Stimulated activated effector memory CD8-positive, alpha-beta T cell treated with anti-CD3 and anti-CD28 coated beads, Interleukin-12 subunit alpha, Interleukin-12 subunit beta, amount 100 ng/mL, for 72 hours (primary cell): ENCODE measurements around the gene SLC9A3.
"Not testable (repeated sequence)": the region's sequence is repeated elsewhere in the genome, so short reads cannot be mapped to it uniquely, and the experiment has no call there.

Experiments
- ATAC-seq: fragments of 150-1000 bp; cut with Tn5 transposase; 2 replicates; pipeline ENCODE4 v1.10.0; 2021
- DNase-seq, 2 donors: peaks; one replicate each; pipeline ENCODE4 v3.0.0; 2021 to 2022; ENCODE audit warnings: low spot score in 2 of 2
- H3K27ac Mint-ChIP-seq: one replicate; pipeline ENCODE4 v1.8.0; 2022; ENCODE audit warnings: mild to moderate bottlenecking, mixed read lengths
- H3K36me3 Mint-ChIP-seq: one replicate; pipeline ENCODE4 v1.8.0; 2022; ENCODE audit warnings: mild to moderate bottlenecking, mixed read lengths
- H3K4me1 Mint-ChIP-seq: one replicate; pipeline ENCODE4 v1.8.0; 2022; ENCODE audit warnings: mixed read lengths
- H3K4me3 Mint-ChIP-seq: one replicate; pipeline ENCODE4 v1.8.0; 2022; ENCODE audit warnings: mild to moderate bottlenecking, mixed read lengths
- H3K9me3 Mint-ChIP-seq: one replicate; pipeline ENCODE4 v1.8.0; 2022; ENCODE audit warnings: mixed read lengths

The SLC9A3 gene

GRCh38 chr5:475704-476101 is 48.5 kb downstream of the SLC9A3 start:
- DNase-seq: no peak
- no peak for ATAC-seq
- no peaks in the 10 kb centered on the region for H3K9me3 Mint-ChIP-seq
- no peak overlapping the region for H3K27ac Mint-ChIP-seq
- H3K4me3 Mint-ChIP-seq: peak overlapping the region; percentile 93
- H3K36me3 Mint-ChIP-seq: peaks cover 27% of the 10 kb centered on the region
- peaks cover 29% of the 10 kb centered on the region for H3K4me1 Mint-ChIP-seq

DNA sequence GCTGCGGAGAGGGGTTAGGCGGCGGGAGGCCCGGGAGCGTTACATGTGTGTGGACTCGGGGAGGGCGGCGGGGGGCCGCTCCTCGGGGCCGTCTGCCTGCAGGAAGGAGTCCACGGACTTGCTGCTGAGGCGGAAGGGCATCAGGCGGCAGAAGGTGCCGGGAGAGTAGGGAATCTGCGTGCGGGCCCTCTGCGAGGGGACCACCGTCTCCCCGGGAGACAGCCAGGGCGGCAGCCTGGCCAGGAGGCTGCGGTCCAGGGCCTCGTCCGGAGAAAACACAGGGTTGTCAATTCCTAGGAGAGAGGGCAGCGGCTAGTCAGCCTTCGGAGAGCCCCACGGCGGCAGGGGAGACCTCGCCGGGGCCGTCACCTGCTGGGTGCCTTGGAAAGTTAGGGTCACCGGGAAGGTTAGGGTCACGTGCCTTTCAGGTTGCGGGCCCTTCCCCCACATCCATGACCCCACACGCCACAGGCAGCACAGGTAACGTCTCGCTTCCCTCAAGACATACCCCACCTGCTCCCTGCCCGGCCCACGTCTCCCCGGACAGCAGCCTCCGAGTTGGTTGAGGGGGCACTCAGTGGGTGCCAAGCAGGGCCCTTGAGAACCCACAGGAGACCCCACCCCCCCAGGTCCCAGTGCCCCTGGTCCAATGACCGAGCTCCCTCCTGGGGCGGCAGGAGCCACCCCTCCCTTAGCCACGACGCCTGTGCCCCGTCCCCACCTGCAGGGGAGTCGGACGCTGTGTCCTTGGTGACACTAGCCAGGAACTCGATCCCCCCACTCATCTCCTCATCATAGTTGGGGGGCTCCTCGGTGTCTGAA is 49.2 kb downstream of the SLC9A3 start:
- Mint-ChIP-seq H3K36me3 (peaks cover 34% of the 10 kb centered on the region), H3K4me1 (peaks cover 29% of the 10 kb centered on the region), H3K4me3 (peak overlapping the region; percentile 93), H3K27ac (no peak overlapping the region), H3K9me3 (no peaks in the 10 kb centered on the region)
- DNase-seq: no peak
- ATAC-seq: no peak

DNA sequence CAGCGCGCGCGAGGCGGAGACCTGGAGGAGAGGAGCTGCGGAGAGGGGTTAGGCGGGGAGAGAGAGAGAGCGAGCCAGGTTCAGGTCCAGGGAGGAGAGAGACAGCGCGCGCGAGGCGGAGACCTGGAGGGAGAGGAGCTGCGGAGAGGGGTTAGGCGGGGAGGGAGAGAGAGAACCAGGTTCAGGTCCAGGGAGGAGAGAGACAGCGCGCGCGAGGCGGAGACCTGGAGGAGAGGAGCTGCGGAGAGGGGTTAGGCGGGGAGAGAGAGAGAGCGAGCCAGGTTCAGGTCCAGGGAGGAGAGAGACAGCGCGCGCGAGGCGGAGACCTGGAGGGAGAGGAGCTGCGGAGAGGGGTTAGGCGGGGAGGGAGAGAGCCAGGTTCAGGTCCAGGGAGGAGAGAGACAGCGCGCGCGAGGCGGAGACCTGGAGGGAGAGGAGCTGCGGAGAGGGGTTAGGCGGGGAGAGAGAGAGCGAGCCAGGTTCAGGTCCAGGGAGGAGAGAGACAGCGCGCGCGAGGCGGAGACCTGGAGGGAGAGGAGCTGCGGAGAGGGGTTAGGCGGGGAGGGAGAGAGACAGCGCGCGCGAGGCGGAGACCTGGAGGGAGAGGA is 49.9 kb downstream of the SLC9A3 start:
- DNase-seq, ATAC-seq, H3K9me3 Mint-ChIP-seq: not testable (repeated sequence)
- peak overlapping the region; percentile 87 for H3K27ac Mint-ChIP-seq
- peak overlapping the region; percentile 93 for H3K4me3 Mint-ChIP-seq
- peaks cover 41% of the 10 kb centered on the region for H3K36me3 Mint-ChIP-seq
- H3K4me1 Mint-ChIP-seq: peaks cover 31% of the 10 kb centered on the region

DNA sequence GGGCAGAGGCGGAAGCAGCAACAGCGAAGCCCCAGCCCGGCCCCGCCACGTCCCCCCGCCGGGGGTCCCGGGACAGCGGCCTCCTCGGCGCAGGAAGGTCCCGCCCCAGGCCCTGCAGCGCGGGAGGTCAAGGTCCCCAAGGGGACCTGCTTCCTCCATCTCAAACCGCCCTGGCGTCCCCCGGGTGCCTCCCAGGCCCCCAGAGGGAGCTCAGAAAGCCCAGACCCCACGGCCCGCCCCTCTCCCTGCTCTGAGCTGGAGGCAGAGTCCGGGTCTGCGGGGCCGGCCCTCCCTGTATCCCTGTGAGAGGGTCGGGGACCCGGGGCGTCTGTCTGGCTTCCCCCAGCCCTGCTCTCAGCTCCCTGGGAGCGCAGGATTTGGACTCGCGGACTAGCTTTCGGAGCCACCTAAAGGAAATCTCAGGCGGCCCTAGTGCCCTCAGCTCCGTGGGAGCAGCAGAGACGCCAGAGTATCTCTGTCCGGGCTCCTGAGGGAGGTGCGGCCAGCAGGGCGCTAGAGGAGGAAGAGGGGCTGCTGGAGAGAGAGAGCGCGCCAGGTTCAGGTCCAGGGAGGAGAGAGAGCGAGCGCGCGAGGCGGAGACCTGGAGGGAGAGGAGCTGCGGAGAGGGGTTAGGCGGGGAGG is 50.6 kb downstream of the SLC9A3 start:
- peaks cover 47% of the 10 kb centered on the region for H3K36me3 Mint-ChIP-seq
- H3K9me3 Mint-ChIP-seq: no peaks in the 10 kb centered on the region
- ATAC-seq: peak; percentile 12
- peak overlapping the region; percentile 93 for H3K4me3 Mint-ChIP-seq
- H3K4me1 Mint-ChIP-seq: peaks cover 33% of the 10 kb centered on the region
- H3K27ac Mint-ChIP-seq: peak overlapping the region; percentile 87
- DNase-seq: peak; percentile 31 to 76

DNA sequence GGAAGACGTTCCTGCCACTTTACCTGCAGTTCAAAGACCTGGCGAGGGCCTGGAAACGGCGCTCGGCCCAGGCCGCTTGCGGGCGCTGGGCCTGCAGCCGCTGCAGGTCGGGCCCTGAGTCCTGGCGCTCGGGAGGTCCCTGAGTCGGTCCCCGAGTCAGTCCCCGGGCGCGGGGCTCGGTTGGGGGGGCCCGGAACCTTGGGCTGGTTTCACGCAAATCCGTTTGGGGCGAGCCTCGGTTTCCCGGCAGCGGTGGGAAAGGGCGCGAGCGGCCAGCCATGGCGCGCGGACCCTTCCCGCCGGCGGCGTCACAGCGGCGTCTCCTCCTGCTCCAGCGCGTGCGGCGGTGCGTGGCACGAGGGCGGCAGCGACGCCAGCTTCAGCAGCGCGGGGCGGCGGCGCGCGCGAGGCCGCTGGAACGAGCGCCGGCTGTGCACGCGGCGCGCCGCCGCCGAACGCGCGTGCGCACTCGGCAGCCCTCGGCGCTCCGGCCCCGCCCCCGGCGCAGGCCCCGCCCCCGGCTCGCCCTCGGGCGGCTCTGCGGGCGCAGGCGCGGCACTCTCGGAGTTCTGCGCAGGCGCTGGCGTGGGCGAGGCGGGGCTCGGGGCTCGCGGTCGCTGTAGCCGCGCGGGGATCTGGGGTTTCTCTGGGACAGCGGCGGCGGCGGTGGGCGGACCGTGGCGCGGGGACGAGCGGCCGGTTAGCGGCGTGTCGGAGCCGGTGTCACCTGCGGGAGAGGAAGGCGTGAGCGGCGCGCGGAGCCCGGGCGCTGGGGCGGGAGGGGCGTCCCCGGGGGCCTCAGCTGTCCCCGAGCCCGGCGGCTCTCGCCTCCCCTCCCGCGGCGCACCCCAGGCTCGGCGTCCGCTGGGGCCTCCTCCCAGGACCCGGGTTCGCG is 51.3 kb downstream of the SLC9A3 start:
- peak overlapping the region; percentile 93 for H3K4me3 Mint-ChIP-seq
- H3K27ac Mint-ChIP-seq: peak overlapping the region; percentile 85
- peak; percentile 91 to 94 for DNase-seq
- peaks cover 47% of the 10 kb centered on the region for H3K36me3 Mint-ChIP-seq
- no peaks in the 10 kb centered on the region for H3K9me3 Mint-ChIP-seq
- ATAC-seq: peak; percentile 87
- peaks cover 33% of the 10 kb centered on the region for H3K4me1 Mint-ChIP-seq

DNA sequence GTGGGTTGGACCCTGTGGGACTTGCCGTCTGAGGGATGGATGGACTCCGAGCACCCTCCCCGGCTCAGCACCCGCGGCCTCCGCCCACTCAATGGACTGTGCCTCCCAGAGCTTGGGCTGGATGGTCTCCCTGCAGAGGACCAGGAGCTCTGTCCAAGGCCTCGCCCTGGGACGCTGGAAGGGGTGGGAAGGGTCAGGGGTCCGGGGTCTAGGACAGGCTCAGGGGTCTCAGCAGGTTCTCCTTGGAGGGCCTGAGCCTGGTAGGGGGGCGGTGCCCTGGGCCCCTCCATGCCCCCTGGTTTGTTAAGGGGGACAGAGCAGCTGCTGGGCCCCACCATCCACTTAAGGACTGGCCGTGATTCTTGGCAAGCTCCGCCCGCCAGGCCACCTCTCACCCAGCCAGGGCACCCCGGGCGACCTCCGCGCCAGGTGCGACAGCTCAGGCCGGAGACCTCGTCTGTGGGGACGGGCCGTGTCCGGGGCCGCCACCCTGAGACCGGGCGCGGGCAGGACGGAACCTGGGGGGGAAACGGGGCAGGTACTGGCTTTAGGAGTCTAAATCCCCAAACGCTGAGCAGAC is 52.1 kb downstream of the SLC9A3 start:
- DNase-seq: no peak

GRCh38 chr5:471750-472058 is 52.5 kb downstream of the SLC9A3 start:
- Mint-ChIP-seq H3K27ac (peak overlapping the region; percentile 85), H3K4me3 (peak overlapping the region; percentile 93), H3K9me3 (no peaks in the 10 kb centered on the region), H3K4me1 (peaks cover 28% of the 10 kb centered on the region), H3K36me3 (peaks cover 47% of the 10 kb centered on the region)
- DNase-seq (no peak), ATAC-seq (no peak)

More for the DNA sequence above, 52.1 kb downstream of the SLC9A3 start:
- Mint-ChIP-seq H3K27ac (peak overlapping the region; percentile 85), H3K4me1 (peaks cover 28% of the 10 kb centered on the region), H3K36me3 (peaks cover 47% of the 10 kb centered on the region), H3K9me3 (no peaks in the 10 kb centered on the region), H3K4me3 (peak overlapping the region; percentile 93)
- ATAC-seq: peak; percentile 12

DNA sequence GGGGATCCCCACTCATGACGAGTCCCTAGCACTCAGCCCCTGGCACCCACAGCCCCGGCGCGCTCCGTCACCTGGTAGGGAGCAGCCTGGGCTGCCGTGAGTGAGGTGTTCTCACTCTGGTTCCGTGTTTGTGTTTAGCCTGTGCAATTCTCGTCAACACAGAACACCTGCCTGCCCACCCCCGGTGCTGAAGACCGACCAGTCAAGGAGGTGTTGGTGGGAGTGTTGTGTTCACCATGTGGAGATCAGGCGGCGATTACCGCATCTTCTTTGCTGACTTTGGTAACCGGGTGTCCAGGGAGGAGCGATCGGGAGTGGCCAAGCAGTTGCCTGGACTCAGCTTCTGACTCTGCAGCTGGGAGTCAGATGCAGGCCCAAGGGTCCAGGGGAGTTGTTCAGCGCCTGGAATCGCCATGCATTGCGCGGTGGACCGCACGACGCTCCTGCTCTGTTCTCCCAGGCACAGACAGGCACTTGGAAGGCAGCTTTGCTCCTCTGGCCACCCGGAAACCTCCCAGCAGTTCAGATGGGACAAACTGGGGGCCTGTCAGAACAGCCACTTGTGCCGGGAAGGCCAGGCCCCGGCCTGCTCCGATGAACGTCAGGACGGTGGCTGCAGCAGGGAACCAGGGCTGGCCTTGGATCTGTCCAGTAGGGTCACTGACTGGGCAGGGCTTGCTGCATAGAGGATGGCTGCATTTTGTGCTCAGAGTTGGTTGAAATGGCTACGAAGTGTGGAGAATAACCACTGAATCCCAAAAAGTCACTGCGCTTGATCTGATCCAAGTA is 53.1 kb downstream of the SLC9A3 start:
- DNase-seq (no peak), ATAC-seq (no peak)
- peak overlapping the region; percentile 93 for H3K4me3 Mint-ChIP-seq
- peaks cover 47% of the 10 kb centered on the region for H3K36me3 Mint-ChIP-seq
- H3K9me3 Mint-ChIP-seq: no peaks in the 10 kb centered on the region
- peak overlapping the region; percentile 85 for H3K27ac Mint-ChIP-seq
- peaks cover 28% of the 10 kb centered on the region for H3K4me1 Mint-ChIP-seq

DNA sequence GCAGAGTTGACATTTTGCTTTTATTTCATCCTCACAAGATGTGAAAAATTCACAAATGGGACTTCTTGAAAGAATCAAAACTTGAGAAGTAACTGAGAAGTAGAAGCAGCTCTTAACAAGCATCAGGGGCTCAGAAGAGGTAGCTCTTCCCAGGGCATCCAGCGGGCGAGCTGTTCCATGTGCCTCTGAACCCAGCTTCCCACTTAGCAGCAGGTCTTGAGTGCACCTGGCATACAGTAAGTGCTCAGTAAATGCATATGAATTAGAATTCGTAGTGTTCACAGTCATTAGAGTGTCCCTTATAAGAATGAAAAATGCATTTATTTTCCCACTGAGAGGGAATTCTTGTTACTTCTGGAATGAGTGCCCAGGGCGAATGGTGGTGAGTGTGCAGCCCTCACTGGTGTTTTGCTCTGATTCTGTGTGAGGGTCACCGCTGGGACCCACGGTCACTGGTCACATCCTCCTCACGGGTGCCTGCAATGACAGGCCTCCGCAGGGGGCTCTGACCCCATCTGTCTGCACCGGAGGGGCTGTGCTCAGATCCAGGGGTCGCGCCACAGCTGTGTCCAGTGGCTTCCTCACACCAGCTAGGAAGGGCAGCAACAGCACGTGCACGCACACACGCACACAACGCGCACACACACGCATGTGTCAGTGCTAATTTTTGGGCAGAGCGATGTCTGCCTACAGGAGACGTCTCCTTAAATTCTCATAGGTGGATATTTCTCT is 54.3 kb downstream of the SLC9A3 start:
- Mint-ChIP-seq H3K9me3 (no peaks in the 10 kb centered on the region), H3K27ac (no peak overlapping the region), H3K4me1 (peaks cover 24% of the 10 kb centered on the region), H3K36me3 (peaks cover 41% of the 10 kb centered on the region), H3K4me3 (no peak overlapping the region)
- ATAC-seq (no peak), DNase-seq (no peak)

GRCh38 chr5:468401-468800 is 55.8 kb downstream of the SLC9A3 start:
- no peak for ATAC-seq
- H3K27ac Mint-ChIP-seq: no peak overlapping the region
- H3K4me1 Mint-ChIP-seq: peaks cover 29% of the 10 kb centered on the region
- no peaks in the 10 kb centered on the region for H3K9me3 Mint-ChIP-seq
- H3K4me3 Mint-ChIP-seq: no peak overlapping the region
- H3K36me3 Mint-ChIP-seq: peaks cover 46% of the 10 kb centered on the region
- no peak for DNase-seq

GRCh38 chr5:466661-467310 is 57.5 kb downstream of the SLC9A3 start:
- Mint-ChIP-seq H3K9me3 (no peaks in the 10 kb centered on the region), H3K27ac (peak overlapping the region; percentile 45), H3K36me3 (peaks cover 59% of the 10 kb centered on the region), H3K4me3 (no peak overlapping the region), H3K4me1 (peaks cover 38% of the 10 kb centered on the region)
- DNase-seq (no peak), ATAC-seq (no peak)

DNA sequence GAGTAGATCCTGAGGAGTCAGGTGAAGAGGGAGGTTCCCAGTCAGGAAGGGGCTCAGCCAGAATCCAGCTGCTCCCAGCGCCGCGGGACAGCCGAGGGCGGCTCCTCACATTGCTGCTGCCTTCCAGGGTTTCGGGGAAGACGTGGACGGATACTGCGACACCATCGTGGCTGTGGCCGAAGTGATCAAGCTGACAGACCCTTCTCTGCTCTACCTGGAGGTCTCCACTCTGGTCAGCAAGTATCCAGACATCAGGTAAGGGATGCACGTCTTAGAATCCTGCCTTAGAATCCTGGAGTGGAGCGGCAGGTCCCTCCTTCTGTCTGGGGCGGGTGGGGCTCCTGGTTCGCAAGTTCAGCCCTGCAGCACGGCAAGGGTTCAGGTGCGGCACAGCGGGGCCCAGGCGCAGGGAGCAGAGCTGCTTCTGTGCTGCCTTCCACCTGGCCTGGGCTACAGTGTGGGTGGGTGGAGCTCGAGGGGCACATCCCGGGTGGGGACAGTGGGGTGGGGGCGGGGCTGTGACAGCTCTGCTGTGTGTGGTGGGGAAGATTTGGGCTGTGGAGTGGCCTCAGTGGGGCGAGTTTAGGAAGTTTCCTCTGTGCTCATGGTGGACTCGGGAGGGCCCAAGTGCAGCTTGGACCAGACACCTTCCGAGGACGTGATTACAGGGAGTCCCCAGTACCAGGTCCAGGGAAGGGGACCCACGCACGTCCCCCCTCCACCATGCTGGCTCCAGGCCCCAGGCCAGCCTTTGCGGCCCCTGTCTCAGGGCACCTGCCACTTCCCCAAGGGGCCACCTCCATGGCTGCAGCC is 58.5 kb downstream of the SLC9A3 start:
- ATAC-seq: no peak

More for the DNA sequence above, 58.5 kb downstream of the SLC9A3 start:
- peaks cover 29% of the 10 kb centered on the region for H3K4me1 Mint-ChIP-seq
- H3K9me3 Mint-ChIP-seq: no peaks in the 10 kb centered on the region
- no peak for DNase-seq
- no peak overlapping the region for H3K4me3 Mint-ChIP-seq
- peak overlapping the region; percentile 70 for H3K27ac Mint-ChIP-seq
- peaks cover 59% of the 10 kb centered on the region for H3K36me3 Mint-ChIP-seq
